ENCODE results near the gene IQSEC1. TPM values are rescaled to one million over a fixed set of nuclear protein-coding genes. Genes with fewer than 3 reads are reported as not detected.

Gene IQSEC1
- total and polyA plus RNA-seq, 10 of the 15 experiments (the other 5 are each of a cell fraction or from before 2014, with no cell fraction given) = 0.92 to 55.2 (median 8.5) TPM

- Histone ChIP-seq H3K9ac (ENCODE audit: control insufficient read depth, insufficient read depth, low read length) (no peak overlapping the region), H3K4me2 (ENCODE audit: control insufficient read depth, insufficient read depth) (no peak overlapping the region), H4K20me1 (ENCODE audit: control insufficient read depth, insufficient read depth) (no peaks in the 10 kb centered on the region), H3K27ac (ENCODE audit: control insufficient read depth, insufficient read depth) (no peak overlapping the region), H3K27me3 (replicated peaks in 1 of 2; ENCODE audit: control insufficient read depth in 2 of 2, insufficient read depth in 2 of 2, low read length in 1 of 2) (no peaks in the 10 kb centered on the region), H2AFZ (ENCODE audit: control insufficient read depth, low read depth, low read length) (no peak overlapping the region), H3K4me1 (ENCODE audit: control insufficient read depth, insufficient read depth, low read length) (peaks cover 8% of the 10 kb centered on the region), H3K36me3 (ENCODE audit: control insufficient read depth in 2 of 2, insufficient read depth in 2 of 2, low read length in 1 of 2) (peaks cover 17 to 48% of the 10 kb centered on the region in 2 experiments; a peak in 3 of 4 replicates), H3K79me2 (ENCODE audit: control insufficient read depth, insufficient read depth, low read length) (no peaks in the 10 kb centered on the region), H3K4me3 (no peak overlapping the region), H3K9me3 (replicated peaks; ENCODE audit: control insufficient read depth, insufficient read depth, low read length) (no peaks in the 10 kb centered on the region)
- RAD21 ChIA-PET (ENCODE audit: unreplicated experiment) = no interaction called here
- in situ Hi-C loops (cut with MboI) = no loop called here
- POLR2A ChIA-PET = no interaction called here
- no peak for ATAC-seq
- no peak for FAIRE-seq
- TF ChIP-seq POLR2A (IDR thresholded peaks at IDR 0.05; ENCODE audit: low read depth, low read length) = peak; percentile 3; the same call in 1 of the 2 replicates
- TF ChIP-seq ATF2 (IDR thresholded peaks at IDR 0.05; ENCODE audit: low read length) = no peak
- 98% methylated on average over 9 of the region's 9 CpGs for WGBS (ENCODE audit: insufficient coverage, insufficient replicate concordance, low lambda C conversion rate, missing lambda C conversion rate)
- no TSS peak for BruUV-seq (replicated peaks)
- SMC1A ChIA-PET (ENCODE audit: uncharacterized antibody, unreplicated experiment) = no interaction called here
- no peak for DNase-seq (ENCODE audit: low read depth, low spot score)
- CTCF ChIA-PET = interaction anchor here (1.1 kb wide), 1 partner anchor 12 kb away, joined by 3 read pairs; no protein-coding TSS in a partner anchor
- intact Hi-C loops (cut with micrococcal nuclease; ENCODE audit: unreplicated experiment) = no loop called here
Measured at GRCh38 chr3:12920967-12921366, 152.3 kb downstream of the IQSEC1 start.

DNA sequence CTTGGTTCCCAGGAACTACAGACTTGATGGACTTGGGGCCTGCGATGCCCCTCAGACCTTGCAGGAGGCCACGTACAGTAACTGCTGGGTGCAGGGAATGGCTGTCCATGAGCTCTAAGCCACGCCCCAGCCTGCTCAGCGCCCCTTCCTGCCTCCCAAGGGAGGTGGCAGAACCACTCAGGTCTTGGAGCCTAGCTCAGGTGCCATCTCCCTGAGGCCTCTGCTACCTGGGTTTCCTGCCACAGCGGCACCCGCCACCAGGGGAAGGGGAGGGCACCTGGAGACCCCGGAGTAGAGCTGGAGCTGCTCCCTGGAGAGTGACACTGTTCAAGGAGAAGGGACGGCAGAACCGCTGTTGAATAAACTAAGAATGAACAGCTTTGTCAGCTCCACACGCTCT, 154.0 kb downstream of the IQSEC1 start:
- DNase-seq (ENCODE audit: low read depth, low spot score) (no peak), ATAC-seq (no peak), FAIRE-seq (no peak)
- RAD21 ChIA-PET (ENCODE audit: unreplicated experiment) = no interaction called here
- CTCF ChIA-PET = interaction anchor here (1.6 kb wide), 1 partner anchor 65 kb away, joined by 5 read pairs; no protein-coding TSS in a partner anchor
- no TSS peak for BruUV-seq (replicated peaks)
- POLR2A ChIA-PET = no interaction called here
- in situ Hi-C loops (cut with MboI) = no loop called here
- Histone ChIP-seq H3K4me2 (ENCODE audit: control insufficient read depth, insufficient read depth) (no peak overlapping the region), H3K79me2 (ENCODE audit: control insufficient read depth, insufficient read depth, low read length) (no peaks in the 10 kb centered on the region), H3K4me1 (ENCODE audit: control insufficient read depth, insufficient read depth, low read length) (peaks cover 9% of the 10 kb centered on the region), H3K9ac (ENCODE audit: control insufficient read depth, insufficient read depth, low read length) (no peak overlapping the region), H3K4me3 (no peak overlapping the region), H3K36me3 (ENCODE audit: control insufficient read depth in 2 of 2, insufficient read depth in 2 of 2, low read length in 1 of 2) (peaks cover 23 to 39% of the 10 kb centered on the region in 2 experiments; a peak in 3 of 4 replicates), H4K20me1 (ENCODE audit: control insufficient read depth, insufficient read depth) (no peaks in the 10 kb centered on the region), H3K27me3 (replicated peaks in 1 of 2; ENCODE audit: control insufficient read depth in 2 of 2, insufficient read depth in 2 of 2, low read length in 1 of 2) (no peaks in the 10 kb centered on the region), H2AFZ (ENCODE audit: control insufficient read depth, low read depth, low read length) (no peak overlapping the region), H3K27ac (ENCODE audit: control insufficient read depth, insufficient read depth) (no peak overlapping the region), H3K9me3 (replicated peaks; ENCODE audit: control insufficient read depth, insufficient read depth, low read length) (no peaks in the 10 kb centered on the region)
- SMC1A ChIA-PET (ENCODE audit: uncharacterized antibody, unreplicated experiment) = no interaction called here
- WGBS (ENCODE audit: insufficient coverage, insufficient replicate concordance, low lambda C conversion rate, missing lambda C conversion rate) = 97% methylated on average over 9 of the region's 10 CpGs
- TF ChIP-seq CBFB (IDR thresholded peaks at IDR 0.05; ENCODE audit: low read depth) (no peak), LARP7 (IDR thresholded peaks at IDR 0.05) (no peak), SMARCA5 (IDR thresholded peaks at IDR 0.05) (no peak), HDGF (IDR thresholded peaks at IDR 0.05) (no peak), RB1 (IDR thresholded peaks at IDR 0.05; ENCODE audit: borderline replicate concordance) (no peak), RBBP5 (conservative IDR thresholded peaks at IDR 0.05) (no peak)
- TF ChIP-seq, protein P1, sequence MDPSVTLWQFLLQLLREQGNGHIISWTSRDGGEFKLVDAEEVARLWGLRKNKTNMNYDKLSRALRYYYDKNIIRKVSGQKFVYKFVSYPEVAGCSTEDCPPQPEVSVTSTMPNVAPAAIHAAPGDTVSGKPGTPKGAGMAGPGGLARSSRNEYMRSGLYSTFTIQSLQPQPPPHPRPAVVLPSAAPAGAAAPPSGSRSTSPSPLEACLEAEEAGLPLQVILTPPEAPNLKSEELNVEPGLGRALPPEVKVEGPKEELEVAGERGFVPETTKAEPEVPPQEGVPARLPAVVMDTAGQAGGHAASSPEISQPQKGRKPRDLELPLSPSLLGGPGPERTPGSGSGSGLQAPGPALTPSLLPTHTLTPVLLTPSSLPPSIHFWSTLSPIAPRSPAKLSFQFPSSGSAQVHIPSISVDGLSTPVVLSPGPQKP (IDR thresholded peaks at IDR 0.05; ENCODE audit: low read depth, low read length) = no peak
- intact Hi-C loops (cut with micrococcal nuclease; ENCODE audit: unreplicated experiment) = no loop called here

Data from GM12878 (cell line).